Neural cell (in vitro differentiated cells): ENCODE data around the gene CCNJL. TPM values are rescaled to one million over a fixed set of nuclear protein-coding genes. Genes with fewer than 3 reads are reported as not detected.

Source experiments
- H2AFZ ChIP-seq: fragments of 200-600, 300-800 bp; sonication (generic), shearing (Covaris generic); 2 replicates; pipeline ENCODE4 v1.6.0; 2014; ENCODE audit warnings: low read depth, mild to moderate bottlenecking, antibody characterized with exemption, low read length, moderate library complexity
- H3F3A ChIP-seq: fragments of 200-600 bp; shearing (Covaris generic); 2 replicates; pipeline ENCODE4 v1.6.1; 2016; ENCODE audit warnings: mild to moderate bottlenecking, moderate library complexity, mixed read lengths, antibody characterized with exemption, low read length; ENCODE audit not compliant: insufficient read depth, poor library complexity, severe bottlenecking
- H3K27ac ChIP-seq: fragments of 200-600, 300-800 bp; sonication (generic), shearing (Covaris generic); 2 replicates; pipeline ENCODE4 v1.5.1; 2014; ENCODE audit warnings: mild to moderate bottlenecking, low read length, moderate library complexity
- H3K27me3 ChIP-seq: fragments of 300-800, 200-600 bp; sonication (generic), shearing (Covaris generic); 2 replicates; pipeline ENCODE4 v1.6.0; 2014; ENCODE audit warnings: mild to moderate bottlenecking, low read depth, low read length, moderate library complexity; ENCODE audit not compliant: insufficient read depth
- H3K36me3 ChIP-seq: fragments of 300-800, 200-600 bp; sonication (generic), shearing (Covaris generic); 2 replicates; pipeline ENCODE4 v1.5.1; 2014; ENCODE audit warnings: mild to moderate bottlenecking, antibody characterized with exemption, low read length, moderate library complexity; ENCODE audit not compliant: insufficient read depth
- H3K4me2 ChIP-seq: fragments of 300-800, 200-600 bp; sonication (generic), shearing (Covaris generic); 2 replicates; pipeline ENCODE4 v1.6.0; 2014; ENCODE audit warnings: mild to moderate bottlenecking, low read length
- H3K4me3 ChIP-seq: fragments of 300-800, 200-600 bp; sonication (generic), shearing (Covaris generic); 2 replicates; pipeline ENCODE4 v1.5.1; 2014; ENCODE audit warnings: mild to moderate bottlenecking, low read length, moderate library complexity
- H3K79me2 ChIP-seq: fragments of 200-600 bp; shearing (Covaris generic); replicated peaks from 2 replicates; pipeline ENCODE4 v1.6.0; 2014; ENCODE audit warnings: mild to moderate bottlenecking, low read length, moderate library complexity; ENCODE audit not compliant: insufficient read depth
- H3K9ac ChIP-seq: fragments of 300-800, 200-600 bp; sonication (generic), shearing (Covaris generic); 2 replicates; pipeline ENCODE4 v1.6.1; 2016; ENCODE audit warnings: mild to moderate bottlenecking, low read length, mixed read lengths
- H3K9me2 ChIP-seq: fragments of 200-600 bp; shearing (Covaris generic); 2 replicates; pipeline ENCODE4 v1.6.1; 2016; ENCODE audit warnings: mild to moderate bottlenecking, low read length, mixed read lengths; ENCODE audit not compliant: insufficient read depth
- H3K9me3 ChIP-seq: fragments of 200-600, 300-800 bp; sonication (generic), shearing (Covaris generic); 2 replicates; pipeline ENCODE4 v1.6.1; 2016; ENCODE audit warnings: mild to moderate bottlenecking, mixed run types, low read length, moderate library complexity, mixed read lengths
- H4K20me1 ChIP-seq: fragments of 200-600 bp; shearing (Covaris generic); 2 replicates; pipeline ENCODE4 v1.6.1; 2016; ENCODE audit warnings: mild to moderate bottlenecking, mixed run types; ENCODE audit not compliant: insufficient read depth
- CTCF ChIP-seq: fragments of 450-650 bp; IDR thresholded peaks from 2 replicates; pipeline ENCODE4 v1.5.1; 2014; ENCODE audit warnings: antibody characterized with exemption, mild to moderate bottlenecking, moderate library complexity; ENCODE audit not compliant: poor library complexity, severe bottlenecking
- EP300 ChIP-seq: fragments of 450-650 bp; conservative IDR thresholded peaks from 2 replicates; pipeline ENCODE4 v1.6.1; 2014; ENCODE audit warnings: antibody characterized with exemption, mild to moderate bottlenecking, moderate library complexity; ENCODE audit not compliant: poor library complexity, severe bottlenecking
- EZH2 ChIP-seq: fragments of 200-600, 300-800 bp; shearing (Covaris generic), sonication (generic); IDR thresholded peaks from 2 replicates; pipeline ENCODE4 v1.6.1; 2014; ENCODE audit warnings: antibody characterized with exemption, low read length, borderline replicate concordance, mild to moderate bottlenecking; ENCODE audit not compliant: insufficient read depth, poor library complexity, severe bottlenecking
- MXI1 ChIP-seq: fragments of 450-650 bp; conservative IDR thresholded peaks from 2 replicates; pipeline ENCODE4 v1.6.1; 2014; ENCODE audit warnings: antibody characterized with exemption, mild to moderate bottlenecking; ENCODE audit not compliant: poor library complexity, severe bottlenecking
- POLR2AphosphoS5 ChIP-seq: IDR thresholded peaks from 2 replicates; pipeline ENCODE4 v1.6.1; 2012
- RAD21 ChIP-seq: fragments of 450-650 bp; conservative IDR thresholded peaks from 2 replicates; pipeline ENCODE4 v1.6.1; 2014; ENCODE audit warnings: antibody characterized with exemption, mild to moderate bottlenecking, moderate library complexity
- SMC3 ChIP-seq: fragments of 450-650 bp; conservative IDR thresholded peaks from 2 replicates; pipeline ENCODE4 v1.6.1; 2014; ENCODE audit warnings: antibody characterized with exemption, mild to moderate bottlenecking, moderate library complexity; ENCODE audit not compliant: poor library complexity
- TAF1 ChIP-seq: IDR thresholded peaks from 2 replicates; pipeline ENCODE4 v1.6.1; 2012; ENCODE audit warnings: low read depth
- polyA plus RNA-seq: library from polyadenylated mRNA; depleted of rRNA; stranded (reverse); fragments of >200 nt; gene quantifications from 2 replicates; pipeline ENCODE4 v1.2.3, GENCODE V29; 2014
- TF ChIP-seq, protein P1 (sequence below): IDR thresholded peaks from 2 replicates; pipeline ENCODE4 v1.6.1; 2012; ENCODE audit warnings: borderline replicate concordance

The CCNJL gene
- polyA plus RNA-seq, 1 donor from 2014 or later, result 0.84 TPM

DNA sequence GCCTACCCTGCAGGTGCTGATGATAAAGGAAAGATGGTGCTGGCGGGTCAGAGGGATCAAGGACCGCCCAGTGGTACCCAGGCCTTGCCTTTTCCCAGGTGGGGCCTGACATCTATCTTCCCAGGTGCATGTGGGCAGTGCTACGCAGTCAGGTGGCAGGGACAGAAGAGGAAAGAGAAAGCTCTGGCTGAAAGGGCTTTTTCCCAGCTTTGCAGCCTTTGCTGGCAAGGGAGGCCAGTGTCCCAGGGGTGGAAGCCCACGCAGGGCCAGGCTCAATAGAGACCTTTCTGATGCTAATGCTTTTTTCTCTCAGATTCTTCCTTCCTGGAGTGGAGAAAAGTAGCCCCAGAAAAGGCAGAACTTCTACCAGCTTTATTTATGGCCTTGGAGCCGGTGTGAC, 46.3 kb downstream of the CCNJL start:
- H2AFZ ChIP-seq, result no peak overlapping the region
- H3K4me2 ChIP-seq, result no peak overlapping the region
- no peak overlapping the region for H3K4me3 ChIP-seq
- H3K79me2 ChIP-seq, result no peaks in the 10 kb centered on the region
- H3K27ac ChIP-seq, result no peak overlapping the region
- H3K36me3 ChIP-seq, result no peaks in the 10 kb centered on the region
- H3K9me2 ChIP-seq, result no peaks in the 10 kb centered on the region
- no peaks in the 10 kb centered on the region for H3F3A ChIP-seq
- H3K9me3 ChIP-seq, result no peaks in the 10 kb centered on the region
- no peaks in the 10 kb centered on the region for H4K20me1 ChIP-seq
- H3K9ac ChIP-seq, result no peak overlapping the region
- no peaks in the 10 kb centered on the region for H3K27me3 ChIP-seq
- TF ChIP-seq CTCF (no peak), TAF1 (no peak), SMC3 (no peak), POLR2AphosphoS5 (no peak), MXI1 (no peak), RAD21 (no peak), EP300 (no peak), EZH2 (no peak)
- TF ChIP-seq, protein P1, sequence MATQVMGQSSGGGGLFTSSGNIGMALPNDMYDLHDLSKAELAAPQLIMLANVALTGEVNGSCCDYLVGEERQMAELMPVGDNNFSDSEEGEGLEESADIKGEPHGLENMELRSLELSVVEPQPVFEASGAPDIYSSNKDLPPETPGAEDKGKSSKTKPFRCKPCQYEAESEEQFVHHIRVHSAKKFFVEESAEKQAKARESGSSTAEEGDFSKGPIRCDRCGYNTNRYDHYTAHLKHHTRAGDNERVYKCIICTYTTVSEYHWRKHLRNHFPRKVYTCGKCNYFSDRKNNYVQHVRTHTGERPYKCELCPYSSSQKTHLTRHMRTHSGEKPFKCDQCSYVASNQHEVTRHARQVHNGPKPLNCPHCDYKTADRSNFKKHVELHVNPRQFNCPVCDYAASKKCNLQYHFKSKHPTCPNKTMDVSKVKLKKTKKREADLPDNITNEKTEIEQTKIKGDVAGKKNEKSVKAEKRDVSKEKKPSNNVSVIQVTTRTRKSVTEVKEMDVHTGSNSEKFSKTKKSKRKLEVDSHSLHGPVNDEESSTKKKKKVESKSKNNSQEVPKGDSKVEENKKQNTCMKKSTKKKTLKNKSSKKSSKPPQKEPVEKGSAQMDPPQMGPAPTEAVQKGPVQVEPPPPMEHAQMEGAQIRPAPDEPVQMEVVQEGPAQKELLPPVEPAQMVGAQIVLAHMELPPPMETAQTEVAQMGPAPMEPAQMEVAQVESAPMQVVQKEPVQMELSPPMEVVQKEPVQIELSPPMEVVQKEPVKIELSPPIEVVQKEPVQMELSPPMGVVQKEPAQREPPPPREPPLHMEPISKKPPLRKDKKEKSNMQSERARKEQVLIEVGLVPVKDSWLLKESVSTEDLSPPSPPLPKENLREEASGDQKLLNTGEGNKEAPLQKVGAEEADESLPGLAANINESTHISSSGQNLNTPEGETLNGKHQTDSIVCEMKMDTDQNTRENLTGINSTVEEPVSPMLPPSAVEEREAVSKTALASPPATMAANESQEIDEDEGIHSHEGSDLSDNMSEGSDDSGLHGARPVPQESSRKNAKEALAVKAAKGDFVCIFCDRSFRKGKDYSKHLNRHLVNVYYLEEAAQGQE, result no peak

DNA sequence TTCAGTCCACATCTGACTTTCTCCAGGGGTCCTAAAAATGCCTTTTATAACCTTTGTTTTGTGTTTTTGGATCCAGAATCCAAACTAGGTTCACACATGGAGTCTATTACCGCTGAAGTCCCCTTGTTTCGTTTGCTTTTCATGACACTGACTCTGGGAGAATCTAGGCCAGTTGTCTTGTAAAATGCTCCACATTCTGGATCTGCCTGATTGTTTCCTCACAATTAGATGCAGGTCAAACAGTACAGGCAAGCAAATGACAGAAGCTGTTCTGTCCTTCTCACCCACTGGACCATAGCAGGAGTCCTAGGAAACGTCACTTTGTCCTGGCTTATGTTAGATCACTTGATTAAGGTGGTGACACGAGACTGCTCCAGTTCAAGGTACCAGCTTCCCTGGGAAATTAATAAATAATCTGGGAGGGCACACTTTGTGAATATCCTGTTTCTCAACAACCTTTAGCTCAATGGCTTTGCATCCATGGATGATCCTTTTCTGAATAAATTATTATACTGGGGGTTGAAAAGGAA, 49.0 kb downstream of the CCNJL start:
- Histone ChIP-seq H4K20me1 (no peaks in the 10 kb centered on the region), H3K4me2 (no peak overlapping the region), H3K27ac (no peak overlapping the region), H3K36me3 (no peaks in the 10 kb centered on the region), H3K27me3 (no peaks in the 10 kb centered on the region), H3F3A (no peaks in the 10 kb centered on the region), H3K79me2 (no peaks in the 10 kb centered on the region), H3K9me2 (no peaks in the 10 kb centered on the region), H2AFZ (no peak overlapping the region), H3K9me3 (no peaks in the 10 kb centered on the region), H3K9ac (no peak overlapping the region), H3K4me3 (no peak overlapping the region)
- no peak for TF ChIP-seq MXI1
- TF ChIP-seq RAD21, result no peak
- TF ChIP-seq POLR2AphosphoS5, result no peak
- TF ChIP-seq CTCF, result no peak
- TF ChIP-seq EZH2, result no peak
- TF ChIP-seq EP300, result no peak
- TF ChIP-seq SMC3, result no peak
- TF ChIP-seq, protein P1, result no peak
- no peak for TF ChIP-seq TAF1
